Activated CD8-positive, alpha-beta T cell treated with anti-CD3 and anti-CD28 coated beads, Interleukin-2, amount 10 ng/mL, durations not matched to agents 7 days and 5 days (primary cell): ENCODE results near the gene PPM1H. TPM values are rescaled to one million over a fixed set of nuclear protein-coding genes. Genes with fewer than 3 reads are reported as not detected.
"Not testable (repeated sequence)": the region's sequence is repeated elsewhere in the genome, so short reads cannot be mapped to it uniquely, and the experiment has no call there.

Source experiments
- ATAC-seq: fragments of 150-1000 bp; cut with Tn5 transposase; one replicate; pipeline ENCODE4 v1.10.0; 2021; ENCODE audit warnings: moderate library complexity
- CTCF ChIA-PET: fragments of 350-600 bp; sonication (Branson Sonifier 250); formaldehyde crosslinking; loops from one replicate; lab custom pipeline; 2021; ENCODE audit warnings: antibody characterized with exemption; lab: Charles Lee
- POLR2A ChIA-PET: fragments of 350-600 bp; sonication (Branson Sonifier 250); formaldehyde crosslinking; loops from one replicate; lab custom pipeline; 2021; ENCODE audit warnings: antibody characterized with exemption; lab: Charles Lee
- DNase-seq: peaks from one replicate; pipeline ENCODE4 v3.0.0-alpha.2; 2020
- H3K27ac Mint-ChIP-seq: one replicate; pipeline ENCODE4 v1.8.0; 2021; ENCODE audit warnings: mild to moderate bottlenecking, mixed read lengths
- H3K27me3 Mint-ChIP-seq: one replicate; pipeline ENCODE4 v1.8.0; 2021; ENCODE audit warnings: low read depth, mixed read lengths
- H3K36me3 Mint-ChIP-seq: one replicate; pipeline ENCODE4 v1.8.0; 2021; ENCODE audit warnings: low read depth, mixed read lengths
- H3K4me1 Mint-ChIP-seq: one replicate; pipeline ENCODE4 v1.8.0; 2021; ENCODE audit warnings: low read depth, mixed read lengths
- H3K4me3 Mint-ChIP-seq: one replicate; pipeline ENCODE4 v1.8.0; 2021; ENCODE audit warnings: mild to moderate bottlenecking, mixed read lengths
- H3K9me3 Mint-ChIP-seq: one replicate; pipeline ENCODE4 v1.8.0; 2022; ENCODE audit warnings: mixed read lengths; ENCODE audit not compliant: insufficient read depth
- total RNA-seq, 2 experiments: library from RNA; stranded (reverse); gene quantifications; one replicate each; pipeline ENCODE4 v1.2.3, GENCODE V29; 2021

The PPM1H gene
- total RNA-seq, 2 experiments from 2014 or later: not detected

- ChIA-PET CTCF (no interaction called here), POLR2A (no interaction called here)
- Mint-ChIP-seq H3K27me3 (no peaks in the 10 kb centered on the region), H3K36me3 (no peaks in the 10 kb centered on the region), H3K4me3 (no peak overlapping the region), H3K27ac (no peak overlapping the region), H3K4me1 (no peaks in the 10 kb centered on the region), H3K9me3 (no peaks in the 10 kb centered on the region)
- DNase-seq (no peak), ATAC-seq (no peak)
Observed at GRCh38 chr12:62882140-62882539, 52.8 kb downstream of the PPM1H start.

- no peak for ATAC-seq
- Mint-ChIP-seq H3K27me3 (no peaks in the 10 kb centered on the region), H3K9me3 (no peaks in the 10 kb centered on the region), H3K36me3 (no peaks in the 10 kb centered on the region), H3K4me1 (no peaks in the 10 kb centered on the region), H3K4me3 (no peak overlapping the region), H3K27ac (no peak overlapping the region)
- ChIA-PET POLR2A (no interaction called here), CTCF (no interaction called here)
- no peak for DNase-seq
Observed at GRCh38 chr12:62879691-62880090, 55.3 kb downstream of the PPM1H start.

- H3K36me3 Mint-ChIP-seq, H3K27me3 Mint-ChIP-seq, H3K4me3 Mint-ChIP-seq, ATAC-seq, CTCF ChIA-PET, POLR2A ChIA-PET, H3K27ac Mint-ChIP-seq, H3K9me3 Mint-ChIP-seq, H3K4me1 Mint-ChIP-seq, DNase-seq: not testable (repeated sequence)
Observed at GRCh38 chr12:62879228-62879627, 55.7 kb downstream of the PPM1H start.

GRCh38 chr12:62878211-62878610 is 56.7 kb downstream of the PPM1H start:
- Mint-ChIP-seq H3K27me3 (peaks cover 1% of the 10 kb centered on the region), H3K27ac (no peak overlapping the region), H3K4me3 (no peak overlapping the region), H3K9me3 (no peaks in the 10 kb centered on the region), H3K36me3 (no peaks in the 10 kb centered on the region), H3K4me1 (no peaks in the 10 kb centered on the region)
- ATAC-seq: no peak
- CTCF ChIA-PET: no interaction called here
- no peak for DNase-seq
- POLR2A ChIA-PET: no interaction called here

GRCh38 chr12:62876938-62877548 is 57.9 kb downstream of the PPM1H start:
- H3K27ac Mint-ChIP-seq: no peak overlapping the region
- H3K4me3 Mint-ChIP-seq: no peak overlapping the region
- H3K9me3 Mint-ChIP-seq: no peaks in the 10 kb centered on the region
- ATAC-seq (no peak), DNase-seq (no peak)
- H3K27me3 Mint-ChIP-seq: peaks cover 2% of the 10 kb centered on the region
- POLR2A ChIA-PET: no interaction called here
- CTCF ChIA-PET: no interaction called here
- H3K4me1 Mint-ChIP-seq: no peaks in the 10 kb centered on the region
- no peaks in the 10 kb centered on the region for H3K36me3 Mint-ChIP-seq

GRCh38 chr12:62873826-62874448 is 61.0 kb downstream of the PPM1H start:
- CTCF ChIA-PET: no interaction called here
- no peaks in the 10 kb centered on the region for H3K9me3 Mint-ChIP-seq

GRCh38 chr12:62873116-62873825 is 61.7 kb downstream of the PPM1H start:
- DNase-seq (no peak), ATAC-seq (no peak)
- H3K36me3 Mint-ChIP-seq: no peaks in the 10 kb centered on the region
- ChIA-PET CTCF (no interaction called here), POLR2A (no interaction called here)
- H3K27me3 Mint-ChIP-seq: peaks cover 6% of the 10 kb centered on the region
- no peaks in the 10 kb centered on the region for H3K9me3 Mint-ChIP-seq
- no peak overlapping the region for H3K27ac Mint-ChIP-seq
- no peak overlapping the region for H3K4me3 Mint-ChIP-seq
- no peaks in the 10 kb centered on the region for H3K4me1 Mint-ChIP-seq

More at GRCh38 chr12:62873826-62874448, 61.0 kb downstream of the PPM1H start:
- Mint-ChIP-seq H3K4me1 (no peaks in the 10 kb centered on the region), H3K27ac (no peak overlapping the region), H3K4me3 (no peak overlapping the region), H3K36me3 (no peaks in the 10 kb centered on the region), H3K27me3 (peaks cover 6% of the 10 kb centered on the region)
- no peak for ATAC-seq
- no peak for DNase-seq
- POLR2A ChIA-PET: no interaction called here

- ChIA-PET POLR2A (no interaction called here), CTCF (no interaction called here)
- Mint-ChIP-seq H3K9me3 (no peaks in the 10 kb centered on the region), H3K27ac (no peak overlapping the region), H3K4me3 (no peak overlapping the region), H3K36me3 (no peaks in the 10 kb centered on the region), H3K4me1 (no peaks in the 10 kb centered on the region), H3K27me3 (peaks cover 10% of the 10 kb centered on the region)
- DNase-seq: no peak
- ATAC-seq: no peak
Observed at GRCh38 chr12:62868820-62869219, 66.1 kb downstream of the PPM1H start.

- no peaks in the 10 kb centered on the region for H3K36me3 Mint-ChIP-seq
- DNase-seq (no peak), ATAC-seq (no peak)
Observed at GRCh38 chr12:62866451-62867082, 68.4 kb downstream of the PPM1H start.

GRCh38 chr12:62865937-62866336 is 69.0 kb downstream of the PPM1H start:
- H3K4me1 Mint-ChIP-seq: no peaks in the 10 kb centered on the region
- H3K36me3 Mint-ChIP-seq: no peaks in the 10 kb centered on the region
- H3K27ac Mint-ChIP-seq: no peak overlapping the region
- no peaks in the 10 kb centered on the region for H3K9me3 Mint-ChIP-seq
- ATAC-seq (no peak), DNase-seq (no peak)
- ChIA-PET CTCF (no interaction called here), POLR2A (no interaction called here)
- H3K27me3 Mint-ChIP-seq: peaks cover 12% of the 10 kb centered on the region
- no peak overlapping the region for H3K4me3 Mint-ChIP-seq

More at GRCh38 chr12:62866451-62867082, 68.4 kb downstream of the PPM1H start:
- Mint-ChIP-seq H3K4me1 (no peaks in the 10 kb centered on the region), H3K9me3 (no peaks in the 10 kb centered on the region), H3K27me3 (peaks cover 10% of the 10 kb centered on the region), H3K27ac (no peak overlapping the region), H3K4me3 (no peak overlapping the region)
- ChIA-PET POLR2A (no interaction called here), CTCF (no interaction called here)

- DNase-seq: no peak
- Mint-ChIP-seq H3K4me1 (no peaks in the 10 kb centered on the region), H3K27ac (no peak overlapping the region), H3K27me3 (peaks cover 12% of the 10 kb centered on the region), H3K4me3 (no peak overlapping the region), H3K36me3 (no peaks in the 10 kb centered on the region), H3K9me3 (no peaks in the 10 kb centered on the region)
- POLR2A ChIA-PET: no interaction called here
- CTCF ChIA-PET: no interaction called here
- no peak for ATAC-seq
Observed at GRCh38 chr12:62865065-62865464, 69.9 kb downstream of the PPM1H start.

GRCh38 chr12:62862259-62862881 is 72.6 kb downstream of the PPM1H start:
- no peaks in the 10 kb centered on the region for H3K4me1 Mint-ChIP-seq
- ChIA-PET POLR2A (no interaction called here), CTCF (no interaction called here)
- H3K27me3 Mint-ChIP-seq: peaks cover 9% of the 10 kb centered on the region
- no peak for ATAC-seq
- no peak overlapping the region for H3K27ac Mint-ChIP-seq
- H3K4me3 Mint-ChIP-seq: no peak overlapping the region
- H3K9me3 Mint-ChIP-seq: no peaks in the 10 kb centered on the region
- DNase-seq: no peak
- H3K36me3 Mint-ChIP-seq: no peaks in the 10 kb centered on the region
